Panc1 (cell line): Measurements from ENCODE around the gene WWOX. TPM values are rescaled to one million over a fixed set of nuclear protein-coding genes. Genes with fewer than 3 reads are reported as not detected.

Source experiments
- ATAC-seq: fragments of 200-7000 bp; cut with Tn5 transposase; 2 replicates; pipeline ENCODE4 v1.9.1; 2020; ENCODE audit warnings: mild to moderate bottlenecking, moderate library complexity
- BruUV-seq: library from RNA; stranded (reverse); fragments of 400-500 nt; replicated peaks from 2 replicates; lab custom pipeline; 2021; lab: Mats Ljungman, UMichigan
- CTCF ChIA-PET: fragments of 300-600 bp; sonication (Branson Sonifier 250); formaldehyde crosslinking; loops from one replicate; lab custom pipeline; 2022; ENCODE audit warnings: antibody characterized with exemption; lab: Charles Lee
- POLR2A ChIA-PET: fragments of 300-600 bp; sonication (Branson Sonifier 250); formaldehyde crosslinking; loops from one replicate; lab custom pipeline; 2022; ENCODE audit warnings: antibody characterized with exemption; lab: Charles Lee
- DNase-seq: peaks from one replicate; pipeline ENCODE4 v3.0.0-alpha.2; 2010; ENCODE audit warnings: low read depth, low spot score
- H3K27ac ChIP-seq: 2 replicates; pipeline ENCODE4 v1.5.1; 2011; ENCODE audit warnings: mild to moderate bottlenecking, low read length, inconsistent platforms
- H3K27me3 ChIP-seq: fragments of 200-500 bp; sonication (Bioruptor generic); 2 replicates; pipeline ENCODE4 v1.6.0; 2014; ENCODE audit warnings: low read length, inconsistent platforms; ENCODE audit not compliant: control insufficient read depth, insufficient read depth
- H3K36me3 ChIP-seq: fragments of 200-500 bp; sonication (Bioruptor generic); 2 replicates; pipeline ENCODE4 v1.5.1; 2014; ENCODE audit warnings: inconsistent platforms, mild to moderate bottlenecking, low read length, moderate library complexity; ENCODE audit not compliant: control insufficient read depth, insufficient read depth
- H3K4me1 ChIP-seq: 2 replicates; pipeline ENCODE4 v1.5.1; 2011; ENCODE audit warnings: inconsistent platforms, mild to moderate bottlenecking, low read length, moderate library complexity; ENCODE audit not compliant: control insufficient read depth, insufficient read depth
- H3K4me3 ChIP-seq, 2 experiments: 2 replicates each; pipeline ENCODE4 v1.5.1; 2011 to 2012; ENCODE audit warnings: low read depth in 2 of 2, low read length in 2 of 2, mild to moderate bottlenecking in 2 of 2, inconsistent platforms in 1 of 2, moderate library complexity in 1 of 2
- H3K9me3 ChIP-seq: fragments of 200-500 bp; sonication (Bioruptor generic); 2 replicates; pipeline ENCODE4 v1.5.1; 2014; ENCODE audit warnings: low read depth, mild to moderate bottlenecking, inconsistent platforms, low read length, moderate library complexity; ENCODE audit not compliant: control insufficient read depth, insufficient read depth
- CTCF ChIP-seq: fragments of 450-650 bp; IDR thresholded peaks from 2 replicates; pipeline ENCODE4 v1.5.1; 2017; ENCODE audit warnings: mild to moderate bottlenecking
- POLR2AphosphoS5 ChIP-seq: IDR thresholded peaks from 2 replicates; pipeline ENCODE4 v1.6.1; 2012; ENCODE audit warnings: mild to moderate bottlenecking, low read depth, low read length, moderate library complexity
- REST ChIP-seq, 2 experiments: IDR thresholded peaks; 2 replicates each; pipeline ENCODE4 v1.6.1; 2011 to 2012; ENCODE audit warnings: low read depth in 2 of 2, control low read depth in 1 of 2, low read length in 1 of 2, mild to moderate bottlenecking in 1 of 2, moderate library complexity in 1 of 2; ENCODE audit not compliant: insufficient read depth in 1 of 2
- SIN3A ChIP-seq: IDR thresholded peaks from 2 replicates; pipeline ENCODE4 v1.6.1; 2012; ENCODE audit warnings: low read depth, mild to moderate bottlenecking, low read length, moderate library complexity, borderline replicate concordance; ENCODE audit not compliant: insufficient read depth
- TCF7L2 ChIP-seq: IDR thresholded peaks from 2 replicates; pipeline ENCODE4 v1.6.1; 2011; ENCODE audit warnings: mild to moderate bottlenecking, low read depth, low read length, inconsistent platforms
- in situ Hi-C: cut with HindIII; loops from 2 replicates; pipeline ENCODE4 v1.10.0; 2016; ENCODE audit warnings: low sequenced_read_pairs, low pct_unique_long_range_greater_than_20kb
- intact Hi-C: fragments of 100-400 bp; cut with micrococcal nuclease; formaldehyde crosslinking; loops from one replicate; pipeline ENCODE4 v1.10.0; 2022; ENCODE audit not compliant: unreplicated experiment
- total RNA-seq: library from RNA; stranded (reverse); gene quantifications from one replicate; pipeline ENCODE4 v1.2.1, GENCODE V29; 2021; ENCODE audit not compliant: unreplicated experiment

Gene WWOX
- total RNA-seq, 1 experiment from 2014 or later: 12.5 TPM

GRCh38 chr16:78509965-78510364, 410.5 kb downstream of the WWOX start:
- no peak for ATAC-seq
- H3K27me3 ChIP-seq: no peaks in the 10 kb centered on the region
- H3K4me3 ChIP-seq: no peak overlapping the region
- in situ Hi-C loops: no loop called here
- CTCF ChIA-PET: no interaction called here
- BruUV-seq: no TSS peak
- H3K27ac ChIP-seq: no peak overlapping the region
- POLR2A ChIA-PET: no interaction called here
- DNase-seq: no peak
- no peaks in the 10 kb centered on the region for H3K36me3 ChIP-seq
- intact Hi-C loops: no loop called here
- H3K4me1 ChIP-seq: no peaks in the 10 kb centered on the region
- TF ChIP-seq CTCF: no peak
- no peak for TF ChIP-seq POLR2AphosphoS5
- TF ChIP-seq REST (IDR thresholded peaks at IDR 0.05; ENCODE audit: insufficient read depth in 1 of 2, low read depth in 2 of 2, low read length in 1 of 2): no peak
- TF ChIP-seq TCF7L2: no peak
- no peak for TF ChIP-seq SIN3A
- no peaks in the 10 kb centered on the region for H3K9me3 ChIP-seq

GRCh38 chr16:78510496-78510895, 411.0 kb downstream of the WWOX start:
- ChIA-PET CTCF (no interaction called here), POLR2A (no interaction called here)
- no peak for DNase-seq
- H3K9me3 ChIP-seq: no peaks in the 10 kb centered on the region
- H3K4me1 ChIP-seq: no peaks in the 10 kb centered on the region
- no peaks in the 10 kb centered on the region for H3K27me3 ChIP-seq
- intact Hi-C loops: no loop called here
- no peak for TF ChIP-seq SIN3A
- TF ChIP-seq POLR2AphosphoS5: no peak
- TF ChIP-seq REST (IDR thresholded peaks at IDR 0.05; ENCODE audit: insufficient read depth in 1 of 2, low read depth in 2 of 2, low read length in 1 of 2): no peak
- TF ChIP-seq TCF7L2: no peak
- no peak for TF ChIP-seq CTCF
- H3K36me3 ChIP-seq: no peaks in the 10 kb centered on the region
- ATAC-seq: no peak
- no TSS peak for BruUV-seq
- H3K4me3 ChIP-seq: no peak overlapping the region
- in situ Hi-C loops: no loop called here
- no peak overlapping the region for H3K27ac ChIP-seq
